ENCODE measurements around the gene LOXL3.

Gene LOXL3

GRCh38 chr2:74553892-74554819 is at the start of gene LOXL3, which contains the start of gene DOK1:
Gene LOXL3 (minus strand): TSS chr2:74553942. CDS start chr2:74552634, 1,308 bp downstream.
Gene DOK1 (plus strand): TSS chr2:74554720. CDS start chr2:74554755, 35 bp downstream.
- peak; percentile 86 for DNase-seq

GRCh38 chr2:74602586-74603281 is 49.0 kb upstream of the LOXL3 start:
- no peak for DNase-seq

GRCh38 chr2:74599676-74600075 is 45.9 kb upstream of the LOXL3 start:
- no peak for DNase-seq

- no peak for DNase-seq
Measured at GRCh38 chr2:74597410-74597809, 43.7 kb upstream of the LOXL3 start.

GRCh38 chr2:74596584-74596983 is 42.8 kb upstream of the LOXL3 start:
- no peak for DNase-seq

- DNase-seq = no peak
Measured at GRCh38 chr2:74593826-74594772, 40.4 kb upstream of the LOXL3 start.

- no peak for DNase-seq
Measured at GRCh38 chr2:74588664-74589063, 34.9 kb upstream of the LOXL3 start.

GRCh38 chr2:74587664-74588277 is 34.0 kb upstream of the LOXL3 start:
- DNase-seq = peak; percentile 77

GRCh38 chr2:74585406-74586185 is 31.9 kb upstream of the LOXL3 start:
- DNase-seq = peak; percentile 2

- no peak for DNase-seq
Measured at GRCh38 chr2:74584088-74584645, 30.4 kb upstream of the LOXL3 start.

GRCh38 chr2:74583504-74583903 is 29.8 kb upstream of the LOXL3 start:
- no peak for DNase-seq

- no peak for DNase-seq
Measured at GRCh38 chr2:74582184-74582583, 28.4 kb upstream of the LOXL3 start.

GRCh38 chr2:74581463-74581862 is 27.7 kb upstream of the LOXL3 start:
- DNase-seq = no peak

- DNase-seq = no peak
Measured at GRCh38 chr2:74578408-74578807, 24.7 kb upstream of the LOXL3 start.

- no peak for DNase-seq
Measured at GRCh38 chr2:74577448-74577847, 23.7 kb upstream of the LOXL3 start.

GRCh38 chr2:74576863-74577229 is 23.1 kb upstream of the LOXL3 start:
- no peak for DNase-seq

GRCh38 chr2:74576211-74576862 is 22.6 kb upstream of the LOXL3 start:
- DNase-seq = no peak

GRCh38 chr2:74575320-74575719 is 21.6 kb upstream of the LOXL3 start:
- DNase-seq = no peak

- DNase-seq = peak; percentile 47
Measured at GRCh38 chr2:74573747-74574562, 20.2 kb upstream of the LOXL3 start.
